GM20431 (cell line): ENCODE measurements around the gene LHX3.

Experiments used
- in situ Hi-C: fragments of 300-500 bp; cut with MseI, MboI; formaldehyde crosslinking; loops from one replicate; pipeline ENCODE4 v1.15.0; 2020; ENCODE audit warnings: low sequenced_read_pairs; ENCODE audit not compliant: unreplicated experiment

LHX3 gene

DNA sequence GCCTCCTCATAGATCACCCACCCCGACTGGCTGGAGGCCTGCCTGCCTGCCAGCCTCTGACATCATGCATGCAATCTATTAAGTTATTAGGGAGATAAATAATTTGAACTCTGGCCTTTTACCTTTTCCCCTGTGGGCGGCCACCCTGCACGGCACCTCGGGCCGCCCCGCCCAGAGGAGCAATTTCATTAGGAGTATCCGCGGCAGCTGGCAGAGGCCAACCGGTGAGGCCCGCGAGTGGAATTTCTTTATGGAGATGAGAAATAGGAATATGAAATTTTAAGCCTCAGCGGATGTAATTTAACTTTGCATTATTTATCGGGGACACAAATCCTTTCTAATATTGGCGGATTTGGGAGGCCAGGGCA is 22.5 kb downstream of the LHX3 start:
- in situ Hi-C loops: no loop called here

DNA sequence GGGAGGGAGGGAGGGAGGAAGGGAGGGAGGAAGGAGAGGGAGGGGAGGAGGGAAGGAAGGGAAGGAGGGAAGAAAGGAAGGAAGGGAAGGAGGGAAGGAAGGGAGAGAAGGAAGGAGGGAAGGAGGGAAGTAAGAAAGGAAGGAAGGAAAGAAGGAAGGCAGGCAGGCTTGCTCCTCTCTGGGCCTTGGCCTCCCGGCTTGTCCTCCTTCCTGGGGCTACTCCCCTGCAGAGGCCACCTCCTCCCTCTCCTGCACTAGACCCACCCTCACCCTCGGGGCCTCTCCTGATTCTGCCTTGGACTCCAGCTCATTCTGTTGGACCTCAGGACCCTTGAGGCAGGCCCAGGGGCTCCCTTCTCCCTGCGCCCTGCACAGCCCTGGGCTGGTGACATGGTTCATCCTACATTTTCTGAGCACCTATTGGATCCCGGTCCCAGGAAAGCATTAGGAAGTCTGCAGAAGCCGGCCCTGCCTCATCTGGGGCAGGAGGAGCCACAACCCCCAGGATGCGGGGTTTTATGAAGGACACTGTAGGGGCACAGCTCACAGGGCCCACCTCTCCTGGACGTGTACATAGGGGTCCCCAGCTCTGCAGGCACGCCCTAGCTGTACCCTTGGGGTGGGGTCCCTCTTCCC is 23.0 kb downstream of the LHX3 start:
- in situ Hi-C loops: no loop called here

GRCh38 chr9:136180586-136180985 is 24.3 kb downstream of the LHX3 start:
- in situ Hi-C loops: no loop called here

GRCh38 chr9:136179761-136180160 is 25.2 kb downstream of the LHX3 start:
- in situ Hi-C loops: loop anchor here (10.0 kb wide), 1 partner anchor 95 kb away; no protein-coding TSS in a partner anchor

DNA sequence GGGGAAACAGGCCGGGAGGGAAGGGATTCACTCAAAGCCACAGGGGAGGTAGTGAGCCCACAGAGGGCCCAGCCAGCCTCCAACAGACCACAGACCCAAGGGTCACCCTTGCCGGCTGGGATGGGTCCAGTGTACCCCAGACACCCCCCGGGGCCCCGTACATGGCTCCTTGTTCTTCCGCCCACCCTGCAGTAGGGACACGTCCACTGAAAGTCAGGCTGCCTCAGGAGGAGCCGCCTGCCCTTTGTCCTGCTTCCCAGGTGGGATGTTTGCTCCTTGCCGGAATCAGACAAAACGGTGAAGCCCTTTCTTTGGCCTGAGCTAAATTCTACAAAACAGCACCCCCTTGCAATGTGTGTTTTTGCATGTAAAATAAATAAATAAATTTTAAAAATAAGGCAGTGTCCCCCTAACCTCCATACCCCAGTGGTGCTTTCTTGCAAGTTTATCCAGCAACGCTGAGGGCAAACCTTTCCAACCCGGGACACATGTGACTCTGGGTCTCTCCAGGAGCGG is 25.8 kb downstream of the LHX3 start:
- in situ Hi-C loops: loop anchor here (10.0 kb wide), 1 partner anchor 96 kb away; no protein-coding TSS in a partner anchor

DNA sequence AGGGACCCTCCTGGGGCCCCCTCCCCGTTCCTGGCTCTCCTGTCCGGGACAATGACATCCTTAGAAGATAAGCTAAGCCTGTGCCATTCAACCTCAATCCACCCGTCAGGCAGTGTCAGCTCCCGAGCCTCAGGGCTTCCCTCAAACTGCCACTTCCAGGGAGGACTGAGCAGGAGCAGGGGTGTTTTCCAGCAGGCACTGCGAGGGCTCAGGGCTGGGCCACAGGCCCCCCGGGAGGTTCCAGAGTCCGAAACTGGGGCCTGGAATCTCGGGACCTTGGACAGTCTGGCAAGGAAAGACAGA is 26.2 kb downstream of the LHX3 start:
- in situ Hi-C loops: loop anchor here (10.0 kb wide), 1 partner anchor 96 kb away; no protein-coding TSS in a partner anchor

DNA sequence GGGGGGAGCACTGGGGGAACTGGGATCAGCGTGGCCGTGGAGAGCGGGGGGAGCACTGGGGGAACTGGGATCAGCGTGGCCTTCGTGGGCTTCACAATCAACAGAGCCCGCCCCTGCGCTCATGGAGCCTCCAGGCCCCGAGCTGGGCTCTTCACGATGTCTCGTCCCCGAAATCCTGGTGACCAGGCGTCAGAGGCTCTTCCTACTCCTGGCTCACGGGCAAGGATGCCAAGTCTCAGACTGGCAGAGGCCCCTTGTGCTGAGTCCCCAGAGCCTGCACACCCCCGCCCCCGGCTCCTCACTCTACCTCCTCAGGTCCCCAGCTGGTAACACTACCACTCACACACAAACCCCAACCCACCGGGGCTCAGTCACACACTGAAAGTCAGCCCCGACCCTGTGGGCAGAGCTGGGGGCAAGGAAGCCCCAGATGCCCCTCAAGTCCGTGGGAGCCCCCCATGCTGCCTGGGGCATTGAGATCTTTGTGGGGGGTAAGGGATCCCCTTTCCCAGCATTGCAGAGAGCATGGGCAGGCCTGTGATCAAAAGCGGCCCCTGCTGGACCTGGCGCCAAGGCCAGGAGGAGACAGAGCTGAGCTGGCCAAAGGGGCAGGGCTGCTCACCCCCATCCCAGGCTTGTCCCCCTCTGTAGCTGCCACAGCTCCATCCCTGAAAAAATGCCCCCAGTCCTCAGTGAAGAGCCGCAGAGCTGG is 26.7 kb downstream of the LHX3 start:
- in situ Hi-C loops: loop anchor here (10.0 kb wide), 1 partner anchor 97 kb away; no protein-coding TSS in a partner anchor

DNA sequence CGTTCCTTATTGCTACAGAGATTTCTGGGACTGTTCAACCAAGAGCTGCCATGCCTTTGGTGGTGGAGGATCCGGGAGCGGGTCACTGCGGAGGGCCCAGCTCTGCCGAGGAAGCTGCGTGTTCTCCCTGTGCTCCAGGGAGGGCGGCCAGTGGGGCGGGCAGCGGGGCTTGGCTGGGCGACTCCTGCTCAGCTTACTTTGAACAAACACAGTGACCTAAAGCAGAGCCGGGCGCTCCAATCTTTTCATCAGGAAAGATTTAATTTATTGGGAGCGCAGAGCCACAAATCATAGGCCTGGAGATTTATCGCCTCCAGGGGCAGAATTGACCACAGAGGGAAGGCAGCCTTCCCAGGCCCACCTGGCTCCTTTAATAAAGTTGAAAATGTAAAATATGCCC is 27.7 kb downstream of the LHX3 start:
- in situ Hi-C loops: loop anchor here (10.0 kb wide), 1 partner anchor 98 kb away; no protein-coding TSS in a partner anchor

DNA sequence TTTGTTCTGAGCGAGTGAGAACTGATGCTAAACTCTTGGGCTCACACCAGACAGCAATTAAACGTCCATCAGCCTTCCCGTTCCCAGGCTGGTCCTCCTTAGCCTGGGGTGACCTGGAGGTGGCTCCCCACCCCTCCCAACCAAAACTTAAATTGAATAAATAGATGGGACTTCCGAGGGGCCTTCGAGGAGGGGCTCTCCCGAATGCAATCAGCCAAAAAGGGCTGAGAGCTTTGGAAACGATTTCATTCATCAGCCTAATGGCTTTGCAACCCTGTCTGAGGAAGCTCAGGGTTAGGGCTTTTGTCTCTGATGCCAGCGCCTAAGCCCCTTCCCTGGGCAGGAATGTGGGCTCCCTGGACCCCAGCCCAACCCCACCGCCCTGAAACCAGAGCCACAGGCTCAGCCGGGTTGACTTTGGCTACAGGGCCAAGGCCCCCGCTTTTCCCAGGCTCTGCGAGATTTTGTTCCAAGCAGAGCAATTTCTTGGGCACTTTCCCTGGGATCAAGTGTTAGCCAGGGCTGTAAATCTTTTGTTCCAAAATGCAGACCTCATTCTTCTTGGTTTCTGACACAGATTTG is 29.2 kb downstream of the LHX3 start:
- in situ Hi-C loops: loop anchor here (10.0 kb wide), 1 partner anchor 99 kb away; no protein-coding TSS in a partner anchor

- in situ Hi-C loops: loop anchor here (10.0 kb wide), 1 partner anchor 100 kb away; no protein-coding TSS in a partner anchor
Measured at GRCh38 chr9:136174779-136175615, 29.9 kb downstream of the LHX3 start.

GRCh38 chr9:136173648-136174290 is 31.2 kb downstream of the LHX3 start:
- in situ Hi-C loops: loop anchor here (10.0 kb wide), 1 partner anchor 101 kb away; no protein-coding TSS in a partner anchor

GRCh38 chr9:136172412-136173079 is 32.4 kb downstream of the LHX3 start:
- in situ Hi-C loops: loop anchor here (10.0 kb wide), 1 partner anchor 102 kb away; no protein-coding TSS in a partner anchor

- in situ Hi-C loops: loop anchor here (10.0 kb wide), 1 partner anchor 103 kb away; no protein-coding TSS in a partner anchor
Measured at GRCh38 chr9:136171801-136172411, 33.0 kb downstream of the LHX3 start.

DNA sequence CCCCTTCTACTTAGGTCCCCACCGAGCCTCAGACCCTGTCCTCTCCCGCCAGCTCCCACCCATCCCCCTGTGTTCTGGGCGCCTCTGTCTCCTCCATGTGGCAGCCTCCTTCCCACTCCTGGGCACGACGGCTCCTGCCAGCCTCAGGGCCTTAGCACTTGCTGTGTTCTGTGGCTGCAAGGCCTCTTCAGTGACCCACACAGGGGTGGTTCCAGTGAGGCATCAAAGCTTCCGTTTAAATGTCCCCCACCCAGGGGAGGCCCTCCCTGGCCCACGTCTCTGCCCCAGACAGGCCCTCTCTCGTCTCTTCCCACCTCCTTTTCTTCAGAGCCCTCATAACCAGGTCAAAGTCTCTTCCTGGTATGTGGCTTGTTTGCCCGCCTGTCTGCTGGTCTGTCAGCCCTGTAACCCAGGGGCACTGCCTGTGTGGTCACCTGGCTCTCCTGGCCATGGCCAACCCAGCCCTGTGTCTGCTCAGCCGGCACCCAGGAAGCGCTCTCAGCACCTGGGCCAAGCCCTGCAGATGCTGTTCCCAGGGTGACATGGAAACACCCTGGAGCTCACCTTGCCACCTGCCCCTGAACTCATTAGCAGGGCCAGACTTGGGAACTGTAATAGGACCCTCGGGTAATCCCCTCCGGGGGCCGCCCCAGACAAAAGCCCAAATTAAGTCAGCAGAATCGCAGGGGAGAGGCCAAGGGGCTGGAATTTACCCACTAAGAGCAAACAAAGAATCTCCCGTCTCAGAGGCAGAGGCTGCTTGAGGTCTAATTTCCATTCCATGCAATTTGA is 33.7 kb downstream of the LHX3 start:
- in situ Hi-C loops: loop anchor here (10.0 kb wide), 1 partner anchor 104 kb away; no protein-coding TSS in a partner anchor

DNA sequence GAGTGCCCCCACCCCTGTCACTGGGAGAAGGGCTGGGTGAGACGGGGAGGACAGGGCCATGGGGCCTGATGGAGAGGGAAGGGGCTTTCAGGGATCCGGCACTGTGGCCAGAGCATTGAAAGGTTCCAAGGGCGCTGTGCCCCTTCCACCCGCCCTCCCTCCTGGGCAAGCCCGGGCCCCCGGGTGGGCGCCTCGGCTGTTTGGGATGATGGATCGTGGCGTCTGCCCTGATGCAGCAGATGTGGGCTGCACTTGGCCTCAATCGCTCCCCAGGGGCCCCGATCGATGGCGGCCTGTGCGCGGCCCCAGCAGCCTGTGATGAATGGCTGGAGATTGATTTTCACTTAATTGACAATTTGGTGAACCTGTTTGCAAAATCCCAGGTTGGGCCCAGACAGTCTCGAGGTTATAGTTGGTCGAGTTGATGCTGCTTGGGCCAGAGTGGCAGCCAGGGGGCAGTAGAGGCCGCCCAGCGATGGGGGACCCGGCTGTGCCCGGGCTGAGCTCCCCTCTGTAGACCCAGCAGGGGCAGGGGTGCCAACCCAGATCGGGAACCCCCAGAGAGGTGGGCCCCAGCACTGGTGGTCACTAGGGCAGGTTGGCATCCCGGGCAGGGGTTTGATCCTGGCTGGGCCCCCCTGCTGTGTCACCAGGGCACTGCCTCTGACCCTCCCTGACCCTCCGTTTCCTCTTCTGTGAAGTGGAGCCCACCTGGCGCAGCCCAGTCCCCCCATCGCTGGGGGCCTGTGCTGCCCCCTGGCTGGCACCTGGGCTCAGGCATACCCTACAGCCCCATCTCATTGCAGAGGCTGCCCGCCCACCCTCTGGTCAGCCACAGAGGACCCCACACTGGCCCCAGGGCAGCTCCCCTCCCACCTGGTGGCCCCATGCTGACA is 34.7 kb downstream of the LHX3 start:
- in situ Hi-C loops: loop anchor here (10.0 kb wide), 1 partner anchor 105 kb away; no protein-coding TSS in a partner anchor

DNA sequence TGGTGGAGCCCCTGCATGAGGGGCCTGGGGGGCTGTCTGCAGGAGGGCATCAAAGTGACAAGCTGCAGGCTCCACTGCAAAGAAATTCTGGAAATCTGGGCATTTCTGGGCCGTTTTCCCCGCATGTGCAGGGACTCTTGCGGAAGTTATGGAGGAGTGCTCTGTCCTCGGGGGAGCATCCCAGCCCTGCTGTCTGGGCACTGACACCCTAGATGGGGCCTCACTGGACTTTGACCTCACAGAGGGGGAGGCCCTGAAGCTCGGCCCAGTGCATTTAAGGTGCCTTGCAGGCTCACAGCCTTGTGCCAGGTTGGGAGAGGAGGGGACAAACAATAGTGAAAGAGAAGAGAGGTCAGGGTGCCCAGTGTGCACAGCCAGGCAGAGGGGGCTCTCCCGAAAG is 35.4 kb downstream of the LHX3 start:
- in situ Hi-C loops: no loop called here
